ENCODE results near the gene AOPEP. TPM values are rescaled to one million over a fixed set of nuclear protein-coding genes. Genes with fewer than 3 reads are reported as not detected.

The AOPEP gene
- total RNA-seq, 1 donor from 2014 or later, result 24.8 TPM

- Mint-ChIP-seq H3K4me3 (no peak overlapping the region), H3K36me3 (ENCODE audit: low read depth) (peaks cover 2% of the 10 kb centered on the region), H3K27me3 (ENCODE audit: low read depth) (no peaks in the 10 kb centered on the region), H3K27ac (ENCODE audit: unreplicated experiment) (no peak overlapping the region), H3K9me3 (no peaks in the 10 kb centered on the region), H3K4me1 (peaks cover 49% of the 10 kb centered on the region)
- no peak for TF ChIP-seq CTCF (conservative IDR thresholded peaks at IDR 0.05)
- no peak for DNase-seq (ENCODE audit: low read depth, low spot score)
Observed at GRCh38 chr9:94973451-94973941, 247.0 kb downstream of the AOPEP start.

GRCh38 chr9:94974154-94974879 lies 247.8 kb downstream of the AOPEP start:
- peaks cover 49% of the 10 kb centered on the region for H3K4me1 Mint-ChIP-seq
- DNase-seq (ENCODE audit: low read depth, low spot score), result no peak
- H3K9me3 Mint-ChIP-seq, result no peaks in the 10 kb centered on the region
- peaks cover 2% of the 10 kb centered on the region for H3K36me3 Mint-ChIP-seq (ENCODE audit: low read depth)
- no peak overlapping the region for H3K4me3 Mint-ChIP-seq
- H3K27me3 Mint-ChIP-seq (ENCODE audit: low read depth), result no peaks in the 10 kb centered on the region
- TF ChIP-seq CTCF (conservative IDR thresholded peaks at IDR 0.05), result no peak
- no peak overlapping the region for H3K27ac Mint-ChIP-seq (ENCODE audit: unreplicated experiment)

- Mint-ChIP-seq H3K27ac (ENCODE audit: unreplicated experiment) (no peak overlapping the region), H3K36me3 (ENCODE audit: low read depth) (peaks cover 2% of the 10 kb centered on the region), H3K4me3 (no peak overlapping the region), H3K9me3 (no peaks in the 10 kb centered on the region), H3K27me3 (ENCODE audit: low read depth) (no peaks in the 10 kb centered on the region), H3K4me1 (peaks cover 49% of the 10 kb centered on the region)
- DNase-seq (ENCODE audit: low read depth, low spot score), result no peak
- TF ChIP-seq CTCF (conservative IDR thresholded peaks at IDR 0.05), result no peak
Observed at GRCh38 chr9:94975480-94975879, 249.0 kb downstream of the AOPEP start.

GRCh38 chr9:94976077-94976476 lies 249.6 kb downstream of the AOPEP start:
- DNase-seq (ENCODE audit: low read depth, low spot score), result no peak
- TF ChIP-seq CTCF (conservative IDR thresholded peaks at IDR 0.05), result no peak
- Mint-ChIP-seq H3K36me3 (ENCODE audit: low read depth) (peaks cover 2% of the 10 kb centered on the region), H3K9me3 (no peaks in the 10 kb centered on the region), H3K27ac (ENCODE audit: unreplicated experiment) (no peak overlapping the region), H3K27me3 (ENCODE audit: low read depth) (no peaks in the 10 kb centered on the region), H3K4me3 (no peak overlapping the region), H3K4me1 (peaks cover 49% of the 10 kb centered on the region)

GRCh38 chr9:94977416-94977815 lies 250.9 kb downstream of the AOPEP start:
- Mint-ChIP-seq H3K9me3 (no peaks in the 10 kb centered on the region), H3K27me3 (ENCODE audit: low read depth) (no peaks in the 10 kb centered on the region), H3K4me1 (peaks cover 49% of the 10 kb centered on the region), H3K36me3 (ENCODE audit: low read depth) (no peaks in the 10 kb centered on the region), H3K4me3 (no peak overlapping the region), H3K27ac (ENCODE audit: unreplicated experiment) (no peak overlapping the region)
- no peak for TF ChIP-seq CTCF (conservative IDR thresholded peaks at IDR 0.05)
- DNase-seq (ENCODE audit: low read depth, low spot score), result no peak
